Measurements from ENCODE around the gene SGCD. TPM values are rescaled to one million over a fixed set of nuclear protein-coding genes. Genes with fewer than 3 reads are reported as not detected.

The SGCD gene
- total and polyA plus RNA-seq, 10 donors, result 0.26 to 5.3 (median 1.3) TPM

DNA sequence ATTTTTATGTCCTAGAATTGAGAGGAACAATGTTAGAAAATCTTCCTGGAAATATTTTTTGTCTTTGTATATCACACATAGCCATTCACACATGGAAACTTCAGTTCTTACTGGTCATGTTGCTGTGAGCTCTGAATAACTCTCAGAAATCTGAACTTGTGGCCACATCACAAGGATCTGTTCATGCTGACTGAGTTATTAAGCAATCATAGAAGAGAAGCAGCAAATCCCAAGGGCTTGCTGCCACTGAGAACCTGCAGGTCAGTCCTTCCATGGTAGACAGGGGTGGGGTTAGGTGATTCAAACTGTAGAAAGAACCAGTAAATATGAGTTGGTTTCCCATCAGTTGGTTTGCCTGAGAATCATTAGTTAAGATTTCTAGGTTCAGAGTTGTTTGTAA is 27.6 kb downstream of the SGCD start:
- no peak for DNase-seq
- H3K27ac ChIP-seq, result no peak overlapping the region
- H3K27me3 ChIP-seq (replicated peaks in 1 of 7), result no peaks in the 10 kb centered on the region
- no peak overlapping the region for H3K4me3 ChIP-seq
- H3K9me3 ChIP-seq, result no peaks in the 10 kb centered on the region
- no peaks in the 10 kb centered on the region for H3K36me3 ChIP-seq
- H3K4me1 ChIP-seq, result no peaks in the 10 kb centered on the region
- intact Hi-C loops (cut with DNase I; ENCODE audit: low total_unique reads), result no loop called here
- TF ChIP-seq POLR2AphosphoS5 (IDR thresholded peaks at IDR 0.05) (no peak), POLR2A (IDR thresholded peaks at IDR 0.05) (no peak)
- TF ChIP-seq, protein P1, sequence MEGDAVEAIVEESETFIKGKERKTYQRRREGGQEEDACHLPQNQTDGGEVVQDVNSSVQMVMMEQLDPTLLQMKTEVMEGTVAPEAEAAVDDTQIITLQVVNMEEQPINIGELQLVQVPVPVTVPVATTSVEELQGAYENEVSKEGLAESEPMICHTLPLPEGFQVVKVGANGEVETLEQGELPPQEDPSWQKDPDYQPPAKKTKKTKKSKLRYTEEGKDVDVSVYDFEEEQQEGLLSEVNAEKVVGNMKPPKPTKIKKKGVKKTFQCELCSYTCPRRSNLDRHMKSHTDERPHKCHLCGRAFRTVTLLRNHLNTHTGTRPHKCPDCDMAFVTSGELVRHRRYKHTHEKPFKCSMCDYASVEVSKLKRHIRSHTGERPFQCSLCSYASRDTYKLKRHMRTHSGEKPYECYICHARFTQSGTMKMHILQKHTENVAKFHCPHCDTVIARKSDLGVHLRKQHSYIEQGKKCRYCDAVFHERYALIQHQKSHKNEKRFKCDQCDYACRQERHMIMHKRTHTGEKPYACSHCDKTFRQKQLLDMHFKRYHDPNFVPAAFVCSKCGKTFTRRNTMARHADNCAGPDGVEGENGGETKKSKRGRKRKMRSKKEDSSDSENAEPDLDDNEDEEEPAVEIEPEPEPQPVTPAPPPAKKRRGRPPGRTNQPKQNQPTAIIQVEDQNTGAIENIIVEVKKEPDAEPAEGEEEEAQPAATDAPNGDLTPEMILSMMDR (IDR thresholded peaks at IDR 0.05 in 8 of 11, conservative IDR thresholded peaks at IDR 0.05 in 3 of 11), result no peak

DNA sequence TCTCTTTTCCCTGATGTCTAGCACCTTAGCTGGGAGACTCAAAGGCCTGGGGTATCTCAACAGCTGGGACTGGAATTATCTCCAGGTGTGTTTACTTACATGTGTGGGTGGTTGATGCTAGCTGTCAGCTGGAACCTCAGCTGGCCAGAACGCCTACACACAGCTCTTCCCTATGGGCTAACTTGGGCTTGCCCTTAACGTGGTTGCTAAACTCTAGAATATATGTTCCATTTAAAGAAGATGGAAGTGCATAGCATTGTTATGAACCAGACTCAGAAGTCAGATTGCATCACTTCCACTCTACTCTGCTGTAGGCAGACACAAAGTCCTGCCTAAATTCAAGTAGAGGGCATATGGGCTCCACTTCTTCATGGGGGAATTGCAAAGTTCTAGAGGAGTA is 29.3 kb downstream of the SGCD start:
- peaks cover 0 to 5% (median 0%) of the 10 kb centered on the region in 8 donors for H3K9me3 ChIP-seq
- intact Hi-C loops (cut with DNase I; ENCODE audit: low total_unique reads), result no loop called here
- TF ChIP-seq POLR2A (IDR thresholded peaks at IDR 0.05) (no peak), POLR2AphosphoS5 (IDR thresholded peaks at IDR 0.05) (no peak)
- TF ChIP-seq, protein P1 (IDR thresholded peaks at IDR 0.05 in 8 of 11, conservative IDR thresholded peaks at IDR 0.05 in 3 of 11), result no peak
- no peaks in the 10 kb centered on the region for H3K36me3 ChIP-seq
- DNase-seq, result no peak
- H3K27ac ChIP-seq, result no peak overlapping the region
- no peaks in the 10 kb centered on the region for H3K4me1 ChIP-seq
- no peaks in the 10 kb centered on the region for H3K27me3 ChIP-seq (replicated peaks in 1 of 7)
- no peak overlapping the region for H3K4me3 ChIP-seq
- 58 to 79% (median 72%) methylated on average over 2 of the region's 2 CpGs for WGBS, 5 donors

DNA sequence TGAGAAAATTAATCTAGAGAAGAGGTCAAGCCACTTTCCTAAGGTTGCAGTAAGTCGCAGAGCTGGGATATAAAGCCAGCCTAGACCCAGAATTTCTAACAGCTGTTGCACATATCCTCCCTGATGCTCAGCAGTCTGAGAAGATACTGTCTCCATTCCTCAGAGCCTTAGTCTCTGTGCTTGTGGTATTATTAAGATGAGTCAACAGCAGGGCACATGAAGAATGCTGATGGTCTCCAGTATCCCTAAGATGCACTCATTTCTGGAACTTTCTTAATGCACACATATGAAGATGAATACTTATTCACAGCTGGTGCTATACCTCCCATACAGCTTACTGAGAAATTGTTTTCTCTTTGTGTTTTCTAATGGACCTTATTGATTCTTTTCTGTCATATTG is 32.5 kb downstream of the SGCD start:
- Histone ChIP-seq H3K27me3 (replicated peaks in 1 of 7) (no peaks in the 10 kb centered on the region), H3K4me1 (no peaks in the 10 kb centered on the region), H3K27ac (no peak overlapping the region), H3K4me3 (no peak overlapping the region), H3K9me3 (peaks cover 0 to 5% (median 0%) of the 10 kb centered on the region in 8 donors), H3K36me3 (no peaks in the 10 kb centered on the region)
- 67 to 72% (median 69%) methylated on average over 1 of the region's 1 CpG for WGBS, 5 donors
- intact Hi-C loops (cut with DNase I; ENCODE audit: low total_unique reads), result no loop called here
- no peak for TF ChIP-seq POLR2AphosphoS5 (IDR thresholded peaks at IDR 0.05)
- no peak for TF ChIP-seq POLR2A (IDR thresholded peaks at IDR 0.05)
- TF ChIP-seq, protein P1 (IDR thresholded peaks at IDR 0.05 in 8 of 11, conservative IDR thresholded peaks at IDR 0.05 in 3 of 11), result no peak
- no peak for DNase-seq

DNA sequence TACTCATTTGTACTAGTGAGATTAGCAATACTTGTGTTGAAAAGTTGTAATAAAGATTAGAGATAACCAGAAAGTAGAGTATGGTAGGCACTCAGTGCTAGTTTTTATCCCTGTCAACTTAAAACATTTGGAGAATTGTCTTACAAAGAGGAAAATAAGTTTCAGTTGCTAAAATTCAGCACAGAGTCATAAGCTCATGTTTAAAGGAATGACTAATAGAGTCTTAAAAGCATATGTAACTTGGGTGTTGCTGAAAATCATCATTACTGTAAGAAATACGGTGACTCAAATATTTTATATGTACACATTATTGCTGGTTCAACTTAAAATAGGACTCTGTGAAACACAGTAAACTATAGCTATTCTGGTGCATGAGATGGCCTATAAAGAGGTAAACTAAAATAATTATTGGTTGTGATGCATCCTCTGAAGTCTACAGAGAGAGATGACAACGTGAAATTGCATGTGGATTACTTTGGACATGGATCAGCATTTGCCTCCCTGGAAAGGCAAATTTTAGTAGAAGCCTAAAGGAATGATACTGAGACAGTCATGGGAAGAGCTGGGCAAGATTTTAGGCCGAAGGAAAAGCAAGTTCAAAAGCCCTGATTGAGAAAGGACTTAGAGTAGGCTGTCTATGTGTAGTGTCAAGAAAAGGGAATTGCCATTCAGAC is 34.6 kb downstream of the SGCD start:
- WGBS, 5 donors, result 67 to 84% (median 71%) methylated on average over 3 of the region's 3 CpGs
- Histone ChIP-seq H3K4me3 (no peak overlapping the region), H3K9me3 (peaks cover 0 to 5% (median 0%) of the 10 kb centered on the region in 8 donors), H3K27ac (no peak overlapping the region), H3K4me1 (no peaks in the 10 kb centered on the region), H3K36me3 (no peaks in the 10 kb centered on the region), H3K27me3 (replicated peaks in 1 of 7) (no peaks in the 10 kb centered on the region)
- intact Hi-C loops (cut with DNase I; ENCODE audit: low total_unique reads), result no loop called here
- TF ChIP-seq, protein P1 (IDR thresholded peaks at IDR 0.05 in 8 of 11, conservative IDR thresholded peaks at IDR 0.05 in 3 of 11), result no peak
- TF ChIP-seq POLR2AphosphoS5 (IDR thresholded peaks at IDR 0.05), result no peak
- no peak for TF ChIP-seq POLR2A (IDR thresholded peaks at IDR 0.05)
- DNase-seq, result no peak

Data from spleen (tissue), 11 donors.